GM21737 (cell line): ENCODE measurements around the gene PTCH1.

Experiments
- ATAC-seq: cut with Tn5 transposase; IDR thresholded peaks from one replicate; pipeline ENCODE4 v1.9.1; 2021; ENCODE audit warnings: mild to moderate bottlenecking, moderate library complexity; ENCODE audit not compliant: unreplicated experiment

Gene PTCH1

GRCh38 chr9:95409650-95410426, 106.9 kb downstream of the PTCH1 start:
- no peak for ATAC-seq

- ATAC-seq: no peak
Measured at GRCh38 chr9:95407524-95407923, 109.2 kb downstream of the PTCH1 start.

- ATAC-seq: no peak
Measured at GRCh38 chr9:95406121-95406520, 110.7 kb downstream of the PTCH1 start.

DNA sequence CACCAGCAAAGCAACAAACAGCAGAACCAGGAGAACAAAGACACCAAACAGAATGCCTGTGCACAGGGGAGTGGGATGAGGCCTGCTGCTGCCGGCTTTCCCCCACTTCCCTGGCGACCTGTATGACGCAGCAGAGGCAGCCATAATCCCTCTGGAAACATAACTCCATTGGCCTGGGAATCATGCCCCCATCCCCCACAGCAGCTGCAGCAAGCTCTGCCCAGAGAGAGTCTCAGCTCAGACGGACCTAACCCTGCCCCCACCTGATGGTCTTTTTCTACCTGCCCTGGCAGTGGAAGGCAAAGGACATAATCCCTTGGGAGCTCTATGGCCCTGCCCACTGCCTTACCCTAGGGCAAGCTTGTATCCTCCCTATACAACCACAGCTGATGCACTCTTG, 117.5 kb downstream of the PTCH1 start:
- no peak for ATAC-seq
